K562 (cell line): ENCODE data around the gene RPS6KA4. TPM values are rescaled to one million over a fixed set of nuclear protein-coding genes. Genes with fewer than 3 reads are reported as not detected.
A peak's percentile ranks its signal among the peaks of the same experiment; 100 is the strongest.

Experiments used
- BHLHE40 ChIP-seq: IDR thresholded peaks from 2 replicates; pipeline ENCODE4 v1.6.1; 2011; ENCODE audit warnings: low read length, improper control_type of control experiment
- DACH1 ChIP-seq: fragments of 450-650 bp; IDR thresholded peaks from 2 replicates; pipeline ENCODE4 v1.6.1; 2018; ENCODE audit not compliant: partially characterized antibody
- HLTF ChIP-seq: fragments of 450-650 bp; IDR thresholded peaks from 2 replicates; pipeline ENCODE4 v1.6.1; 2016
- HMBOX1 ChIP-seq: sonication (generic); IDR thresholded peaks from 2 replicates; pipeline ENCODE4 v1.6.1; 2016
- KHSRP ChIP-seq: fragments of 450-650 bp; IDR thresholded peaks from 2 replicates; pipeline ENCODE4 v1.6.1; 2017
- LARP7 ChIP-seq: fragments of 450-650 bp; IDR thresholded peaks from 2 replicates; pipeline ENCODE4 v1.6.1; 2016
- NFIC ChIP-seq: fragments of 450-650 bp; IDR thresholded peaks from 2 replicates; pipeline ENCODE4 v1.6.1; 2017; ENCODE audit warnings: mild to moderate bottlenecking, inconsistent platforms
- NFIX ChIP-seq: fragments of 250-450 bp; sonication (Bioruptor Pico); IDR thresholded peaks from 2 replicates; pipeline ENCODE4 v1.4.0; 2020; ENCODE audit warnings: low read depth, mild to moderate bottlenecking, moderate library complexity
- PHF21A ChIP-seq: fragments of 450-650 bp; IDR thresholded peaks from 2 replicates; pipeline ENCODE4 v1.6.1; 2017; ENCODE audit warnings: low read depth, borderline replicate concordance
- PURB ChIP-seq: sonication (generic); formaldehyde crosslinking; IDR thresholded peaks from 2 replicates; pipeline ENCODE4 v1.9.0; 2021; ENCODE audit warnings: low read depth, mild to moderate bottlenecking, missing genetic modification reagents
- SRSF1 ChIP-seq: fragments of 200-400 bp; formaldehyde crosslinking; IDR thresholded peaks from 2 replicates; pipeline ENCODE4 v1.6.1; 2017; ENCODE audit warnings: mild to moderate bottlenecking, low read depth, low read length, moderate library complexity
- ZBTB40 ChIP-seq, 2 experiments: fragments of 450-650 bp in 1 of 2; sonication (generic) in 1 of 2; formaldehyde crosslinking in 1 of 2; IDR thresholded peaks; 2 replicates each; pipeline versions ENCODE4 v1.7.1 to v1.9.0; 2016 to 2022; ENCODE audit warnings: inconsistent platforms in 1 of 2, mild to moderate bottlenecking in 1 of 2, missing genetic modification reagents in 1 of 2
- ZNF121 ChIP-seq: sonication (generic); formaldehyde crosslinking; conservative IDR thresholded peaks from 2 replicates; pipeline ENCODE4 v1.8.0; 2022; ENCODE audit warnings: missing genetic modification reagents
- ZNF644 ChIP-seq: fragments of 200-800 bp; sonication (Bioruptor generic); IDR thresholded peaks from 2 replicates; pipeline ENCODE4 v1.6.1; 2016; ENCODE audit warnings: low read depth, missing genetic modification characterization, missing compliant biosample characterization
- polyA plus RNA-seq, 8 experiments: library from polyadenylated mRNA; depleted of rRNA in 4 of 8; stranded (reverse) in 5 of 8; unstranded in 3 of 8; fragments of >200 nt; fragmentation: Nextera tagmentation in 2 of 8; fragmentation: Illumina TruSeq in 1 of 8; extraction: Ambion mirVana in 2 of 8; extraction: Trizol in 1 of 8; gene quantifications; 2 replicates each; pipeline versions ENCODE4 v1.2.1 to v1.2.3, GENCODE V29; 2011 to 2014; ENCODE audit warnings: inconsistent platforms in 1 of 8, missing spikeins in 1 of 8
- total RNA-seq, 7 experiments: library from RNA; depleted of rRNA in 6 of 7; stranded (reverse); fragments of >200 nt in 6 of 7; fragmentation: Illumina TruSeq in 2 of 7; extraction: Trizol in 2 of 7; gene quantifications; 2 replicates each; pipeline versions ENCODE4 v1.2.1 to v1.2.3, GENCODE V29; 2011 to 2021; ENCODE audit warnings: low replicate concordance in 1 of 7
- TF ChIP-seq, protein P1 (sequence below): fragments of 150-350 bp; conservative IDR thresholded peaks from 2 replicates; pipeline ENCODE4 v1.6.1; 2014; ENCODE audit warnings: low read length

Gene RPS6KA4
- total and polyA plus RNA-seq, 9 of the 15 experiments (the other 6 are each of a cell fraction or from before 2014, with no cell fraction given): 0.15 to 23.8 (median 9.8) TPM

GRCh38 chr11:64318766-64319761 is 39.9 kb upstream of the RPS6KA4 start (continued):
- TF ChIP-seq, protein P1, sequence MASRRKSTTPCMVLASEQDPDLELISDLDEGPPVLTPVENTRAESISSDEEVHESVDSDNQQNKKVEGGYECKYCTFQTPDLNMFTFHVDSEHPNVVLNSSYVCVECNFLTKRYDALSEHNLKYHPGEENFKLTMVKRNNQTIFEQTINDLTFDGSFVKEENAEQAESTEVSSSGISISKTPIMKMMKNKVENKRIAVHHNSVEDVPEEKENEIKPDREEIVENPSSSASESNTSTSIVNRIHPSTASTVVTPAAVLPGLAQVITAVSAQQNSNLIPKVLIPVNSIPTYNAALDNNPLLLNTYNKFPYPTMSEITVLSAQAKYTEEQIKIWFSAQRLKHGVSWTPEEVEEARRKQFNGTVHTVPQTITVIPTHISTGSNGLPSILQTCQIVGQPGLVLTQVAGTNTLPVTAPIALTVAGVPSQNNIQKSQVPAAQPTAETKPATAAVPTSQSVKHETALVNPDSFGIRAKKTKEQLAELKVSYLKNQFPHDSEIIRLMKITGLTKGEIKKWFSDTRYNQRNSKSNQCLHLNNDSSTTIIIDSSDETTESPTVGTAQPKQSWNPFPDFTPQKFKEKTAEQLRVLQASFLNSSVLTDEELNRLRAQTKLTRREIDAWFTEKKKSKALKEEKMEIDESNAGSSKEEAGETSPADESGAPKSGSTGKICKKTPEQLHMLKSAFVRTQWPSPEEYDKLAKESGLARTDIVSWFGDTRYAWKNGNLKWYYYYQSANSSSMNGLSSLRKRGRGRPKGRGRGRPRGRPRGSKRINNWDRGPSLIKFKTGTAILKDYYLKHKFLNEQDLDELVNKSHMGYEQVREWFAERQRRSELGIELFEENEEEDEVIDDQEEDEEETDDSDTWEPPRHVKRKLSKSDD: no peak
- peak; percentile 33; the same call in 1 of the 2 replicates for TF ChIP-seq ZBTB40 (IDR thresholded peaks at IDR 0.05)
- no peak for TF ChIP-seq ZBTB40 (CRISPR knock-in tag; IDR thresholded peaks at IDR 0.05)
- no peak; the same call in 1 of the 2 replicates for TF ChIP-seq ZNF644 (tag)
- no peak; the same call in 1 of the 2 replicates for TF ChIP-seq NFIC
- TF ChIP-seq HMBOX1: no peak
- no peak for TF ChIP-seq PHF21A
- TF ChIP-seq DACH1: no peak
- TF ChIP-seq SRSF1: no peak
- 0 out of 2 replicates have a peak, but pooled peaks have one; percentile 17 for TF ChIP-seq HLTF
- no peak for TF ChIP-seq BHLHE40
- no peak for TF ChIP-seq KHSRP
- no peak for TF ChIP-seq LARP7
- no peak for TF ChIP-seq ZNF121 (CRISPR knock-in tag)
- TF ChIP-seq PURB: no peak
- TF ChIP-seq NFIX: no peak
